GM12878 (cell line): Measurements from ENCODE around the gene CACNG8. TPM values are rescaled to one million over a fixed set of nuclear protein-coding genes. Genes with fewer than 3 reads are reported as not detected.
A peak's percentile ranks its signal among the peaks of the same experiment; 100 is the strongest.

Source experiments
- ATAC-seq: fragments of 200-7000 bp; cut with Tn5 transposase; 3 replicates; pipeline ENCODE4 v1.9.1; 2020; ENCODE audit warnings: mild to moderate bottlenecking, moderate library complexity
- Bru-seq: library from RNA; stranded (reverse); fragments of 400-500 nt; gene quantifications from one replicate; lab custom pipeline; 2021; lab: Mats Ljungman, UMichigan
- BruChase-seq, 2 experiments: library from RNA; stranded (reverse); fragments of 400-500 nt; gene quantifications; one replicate each; lab custom pipeline; 2021; lab: Mats Ljungman, UMichigan
- BruUV-seq: library from RNA; stranded (reverse); fragments of 400-500 nt; replicated peaks from 2 replicates; lab custom pipeline; 2021; lab: Mats Ljungman, UMichigan
- CTCF ChIA-PET: fragments of 300-600 bp; sonication (Branson Sonifier 250); formaldehyde crosslinking; extraction: SDS; loops from one replicate; lab custom pipeline; 2021; ENCODE audit warnings: inconsistent platforms; lab: Yijun Ruan, JAX
- POLR2A ChIA-PET: fragments of 350-600 bp; formaldehyde crosslinking; extraction: SDS; loops from one replicate; lab custom pipeline; 2021; ENCODE audit warnings: inconsistent platforms; lab: Charles Lee
- RAD21 ChIA-PET: fragments of 300-600 bp; sonication (Branson Sonifier 250); formaldehyde crosslinking; loops from one replicate; lab custom pipeline; 2023; ENCODE audit warnings: antibody characterized with exemption; ENCODE audit not compliant: unreplicated experiment; lab: Charles Lee
- SMC1A ChIA-PET: fragments of 300-600 bp; sonication (Branson Sonifier 250); formaldehyde crosslinking; loops from one replicate; lab custom pipeline; 2023; ENCODE audit not compliant: unreplicated experiment, uncharacterized antibody; lab: Charles Lee
- DNase-seq: peaks from one replicate; pipeline ENCODE4 v3.0.0-alpha.2; 2011; ENCODE audit warnings: low read depth, low spot score
- FAIRE-seq: peaks from 3 replicates; lab custom pipeline; 2011; peaks lifted over from hg19 to GRCh38; lab: Jason Lieb, UNC
- H2AFZ ChIP-seq: 2 replicates; pipeline ENCODE4 v1.6.0; 2011; ENCODE audit warnings: low read depth, low read length, control low read depth; ENCODE audit not compliant: control insufficient read depth
- H3K27ac ChIP-seq: 2 replicates; pipeline ENCODE4 v1.5.1; 2011; ENCODE audit warnings: control low read depth; ENCODE audit not compliant: control insufficient read depth, insufficient read depth
- H3K27me3 ChIP-seq, 2 experiments: replicated peaks in 1 of 2; 2 replicates each; pipeline versions ENCODE4 v1.6.0 to v1.6.1; 2011; ENCODE audit warnings: low read length in 1 of 2; ENCODE audit not compliant: control insufficient read depth in 2 of 2, insufficient read depth in 2 of 2
- H3K36me3 ChIP-seq, 2 experiments: 2 replicates each; pipeline ENCODE4 v1.5.1; 2011; ENCODE audit warnings: low read length in 1 of 2; ENCODE audit not compliant: control insufficient read depth in 2 of 2, insufficient read depth in 2 of 2
- H3K4me1 ChIP-seq: 2 replicates; pipeline ENCODE4 v1.6.1; 2011; ENCODE audit warnings: mild to moderate bottlenecking, low read length, moderate library complexity, mixed read lengths; ENCODE audit not compliant: control insufficient read depth, insufficient read depth
- H3K4me2 ChIP-seq: 2 replicates; pipeline ENCODE4 v1.6.0; 2011; ENCODE audit warnings: control low read depth; ENCODE audit not compliant: control insufficient read depth, insufficient read depth
- H3K4me3 ChIP-seq: fragments of 200-600 bp; sonication (generic); 2 replicates; pipeline ENCODE4 v1.5.1; 2016
- H3K79me2 ChIP-seq: 2 replicates; pipeline ENCODE4 v1.6.0; 2011; ENCODE audit warnings: low read length; ENCODE audit not compliant: control insufficient read depth, insufficient read depth
- H3K9ac ChIP-seq: 2 replicates; pipeline ENCODE4 v1.8.0; 2011; ENCODE audit warnings: low read length, control low read depth, mixed read lengths; ENCODE audit not compliant: control insufficient read depth, insufficient read depth
- H3K9me3 ChIP-seq: replicated peaks from 3 replicates; pipeline ENCODE4 v1.5.1; 2011; ENCODE audit warnings: mild to moderate bottlenecking, low read length; ENCODE audit not compliant: control insufficient read depth, insufficient read depth
- H4K20me1 ChIP-seq: 2 replicates; pipeline ENCODE4 v1.6.0; 2011; ENCODE audit not compliant: control insufficient read depth, insufficient read depth
- CBFB ChIP-seq: IDR thresholded peaks from 2 replicates; pipeline ENCODE4 v1.6.1; 2016; ENCODE audit warnings: antibody characterized with exemption, low read depth
- CBX3 ChIP-seq: fragments of 200-600 bp; sonication (generic); IDR thresholded peaks from 2 replicates; pipeline ENCODE4 v1.6.1; 2016; ENCODE audit warnings: low read depth, borderline replicate concordance
- CHD4 ChIP-seq: fragments of 200-600 bp; sonication (generic); IDR thresholded peaks from 2 replicates; pipeline ENCODE4 v1.6.1; 2016; ENCODE audit warnings: mild to moderate bottlenecking
- JUNB ChIP-seq: IDR thresholded peaks from 2 replicates; pipeline ENCODE4 v1.6.1; 2016; ENCODE audit warnings: antibody characterized with exemption, mild to moderate bottlenecking
- ZBED1 ChIP-seq: IDR thresholded peaks from 2 replicates; pipeline ENCODE4 v1.6.1; 2016; ENCODE audit warnings: borderline replicate concordance
- ZZZ3 ChIP-seq: IDR thresholded peaks from 2 replicates; pipeline ENCODE4 v1.6.1; 2011; ENCODE audit warnings: low read depth; ENCODE audit not compliant: control insufficient read depth, insufficient read length
- WGBS: methylation state at CpG from one replicate; pipeline ENCODE4 v1.1.6; 2016; ENCODE audit warnings: low lambda C conversion rate; ENCODE audit not compliant: insufficient replicate concordance, insufficient coverage; ENCODE audit errors: missing lambda C conversion rate; 5-methylcytosine and 5-hydroxymethylcytosine counted together
- in situ Hi-C: fragments of 300-500 bp; cut with MboI; formaldehyde crosslinking; loops from 9 replicates; pipeline ENCODE4 v1.14.3; 2018; ENCODE audit warnings: mixed read lengths
- intact Hi-C: fragments of 100-400 bp; cut with micrococcal nuclease; formaldehyde crosslinking; loops from one replicate; pipeline ENCODE4 v1.14.2; 2022; ENCODE audit not compliant: unreplicated experiment
- long read RNA-seq, 2 experiments: library from polyadenylated mRNA; unstranded; transcript quantifications; one replicate each; pipeline ENCODE4 v2.0.0, GENCODE V29; 2019 to 2020
- polyA minus RNA-seq, 3 experiments: library from RNA; depleted of rRNA, polyadenylated mRNA; stranded (reverse); fragments of >200 nt; gene quantifications; 2 replicates each; pipeline ENCODE4 v1.2.3, GENCODE V29; 2011
- polyA plus RNA-seq, 11 experiments: library from polyadenylated mRNA; depleted of rRNA in 4 of 11; unstranded in 6 of 11; stranded (reverse) in 5 of 11; fragments of >200 nt; fragmentation: Nextera tagmentation in 4 of 11; fragmentation: Illumina TruSeq in 1 of 11; extraction: Ambion mirVana in 4 of 11; extraction: Trizol in 1 of 11; gene quantifications; 1 replicate in 1 of 11; 2 replicates in 10 of 11; pipeline versions ENCODE4 v1.2.1 to v1.2.3, GENCODE V29; 2011 to 2016; ENCODE audit warnings: inconsistent platforms in 2 of 11, missing spikeins in 2 of 11, low read depth in 1 of 11
- total RNA-seq, 4 experiments: library from RNA; depleted of rRNA in 3 of 4; stranded (reverse); fragments of >200 nt in 3 of 4; fragmentation: Illumina TruSeq in 1 of 4; extraction: Trizol in 1 of 4; gene quantifications; 2 replicates each; pipeline versions ENCODE4 v1.2.1 to v1.2.3, GENCODE V29; 2013 to 2021
- TF ChIP-seq, protein P1 (sequence below): fragments of 450-650 bp; IDR thresholded peaks from 2 replicates; pipeline ENCODE4 v1.6.1; 2014; ENCODE audit warnings: mild to moderate bottlenecking
- TF ChIP-seq, protein P2 (sequence below): fragments of 450-650 bp; IDR thresholded peaks from 2 replicates; pipeline ENCODE4 v1.6.1; 2018; ENCODE audit warnings: borderline replicate concordance, mild to moderate bottlenecking; ENCODE audit not compliant: partially characterized antibody
- TF ChIP-seq, protein P3 (sequence below), 3 experiments: IDR thresholded peaks in 2 of 3; conservative IDR thresholded peaks in 1 of 3; 2 replicates each; pipeline ENCODE4 v1.5.1; 2011; ENCODE audit warnings: low read depth in 3 of 3, low read length in 3 of 3, mild to moderate bottlenecking in 3 of 3, control low read depth in 2 of 3, moderate library complexity in 2 of 3, inconsistent platforms in 1 of 3, mixed read lengths in 1 of 3; ENCODE audit not compliant: control insufficient read depth in 2 of 3, insufficient read depth in 1 of 3; ENCODE audit errors: extremely low read depth in 1 of 3

CACNG8 gene
- not detected in 2 replicates for total RNA-seq (2013; cell fraction: nucleolus; rRNA removed)
- total RNA-seq (2014; rRNA removed) (not detected in 2 replicates), total RNA-seq (2014; rRNA removed; fragmentation: Illumina TruSeq; extraction: Trizol) (not detected in 2 replicates), total RNA-seq (2021) (not detected in 2 replicates), polyA plus RNA-seq (2011; rRNA removed) (not detected in 2 replicates), polyA plus RNA-seq (2014; fragmentation: Illumina TruSeq; extraction: Trizol) (not detected in 2 replicates), polyA plus RNA-seq (2014; fragmentation: Nextera tagmentation; extraction: Ambion mirVana) (not detected), polyA plus RNA-seq (2014; rRNA removed) (not detected in 2 replicates), polyA plus RNA-seq (2016; fragmentation: Nextera tagmentation; extraction: Ambion mirVana) (not detected), polyA minus RNA-seq (2011; rRNA and poly(A)+ RNA removed) (not detected in 2 replicates), Bru-seq, nascent RNA (percentile 6 among the genes with signal in this experiment), BruChase-seq, experiment 1, labeled RNA remaining after a 6-hour chase (percentile 12 among the genes with signal in this experiment), BruChase-seq, experiment 2, labeled RNA remaining after a 2-hour chase (percentile 13 among the genes with signal in this experiment)
- polyA plus RNA-seq (2011; ENCODE audit: low read depth) = not detected
- polyA plus RNA-seq (2011; cell fraction: cytosol; rRNA removed) = not detected in 2 replicates
- 0.03 TPM in 1 of 2 replicates, not detected in the other for polyA plus RNA-seq (2011; cell fraction: nucleus; rRNA removed)
- polyA plus RNA-seq (2012) = not detected in 2 replicates
- not detected in 2 replicates for polyA minus RNA-seq (2011; cell fraction: cytosol; rRNA and poly(A)+ RNA removed)
- polyA minus RNA-seq (2011; cell fraction: nucleus; rRNA and poly(A)+ RNA removed) = not detected in 2 replicates
- long read RNA-seq, experiment 1 = 0 reads
- long read RNA-seq, experiment 2 = 0 reads

DNA sequence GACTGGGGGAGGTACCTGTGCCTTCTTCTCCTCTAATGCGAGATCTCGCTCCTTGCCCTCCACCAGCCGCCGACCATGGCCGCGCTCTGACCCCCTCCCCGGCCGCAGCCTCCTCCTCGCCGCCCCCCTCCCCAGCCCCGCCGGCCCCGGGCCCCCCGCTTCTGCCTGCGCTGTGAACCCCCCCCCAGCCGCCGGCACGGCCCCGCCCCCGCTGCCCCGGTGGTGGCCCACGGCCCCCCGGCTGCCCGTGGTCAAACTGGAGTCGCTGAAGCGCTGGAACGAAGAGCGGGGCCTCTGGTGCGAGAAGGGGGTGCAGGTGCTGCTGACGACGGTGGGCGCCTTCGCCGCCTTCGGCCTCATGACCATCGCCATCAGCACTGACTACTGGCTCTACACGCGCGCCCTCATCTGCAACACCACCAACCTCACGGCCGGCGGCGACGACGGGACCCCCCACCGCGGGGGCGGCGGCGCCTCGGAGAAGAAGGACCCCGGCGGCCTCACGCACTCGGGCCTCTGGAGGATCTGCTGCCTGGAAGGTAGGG, at the start of gene CACNG8:
Gene CACNG8, plus strand, starts transcription at position 51 of the 545 bp plus-strand sequence.
- H3K27me3 ChIP-seq = no peaks in the 10 kb centered on the region
- no peaks in the 10 kb centered on the region; the same call in 2 of the 3 replicates for H3K9me3 ChIP-seq
- FAIRE-seq = no peak
- ChIA-PET POLR2A (no interaction called here), CTCF (no interaction called here), RAD21 (no interaction called here), SMC1A (no interaction called here)
- H3K9ac ChIP-seq = no peak within 1 kb of the TSS
- H2AFZ ChIP-seq = no peak within 1 kb of the TSS
- H3K4me1 ChIP-seq = no peaks in the 10 kb centered on the region
- H3K27ac ChIP-seq = no peak within 1 kb of the TSS
- TF ChIP-seq JUNB (no peak), CBFB (no peak), ZZZ3 (no peak), CHD4 (no peak), CBX3 (no peak), ZBED1 (no peak)
- TF ChIP-seq, protein P1, sequence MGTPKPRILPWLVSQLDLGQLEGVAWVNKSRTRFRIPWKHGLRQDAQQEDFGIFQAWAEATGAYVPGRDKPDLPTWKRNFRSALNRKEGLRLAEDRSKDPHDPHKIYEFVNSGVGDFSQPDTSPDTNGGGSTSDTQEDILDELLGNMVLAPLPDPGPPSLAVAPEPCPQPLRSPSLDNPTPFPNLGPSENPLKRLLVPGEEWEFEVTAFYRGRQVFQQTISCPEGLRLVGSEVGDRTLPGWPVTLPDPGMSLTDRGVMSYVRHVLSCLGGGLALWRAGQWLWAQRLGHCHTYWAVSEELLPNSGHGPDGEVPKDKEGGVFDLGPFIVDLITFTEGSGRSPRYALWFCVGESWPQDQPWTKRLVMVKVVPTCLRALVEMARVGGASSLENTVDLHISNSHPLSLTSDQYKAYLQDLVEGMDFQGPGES = no peak
- TF ChIP-seq, protein P2, sequence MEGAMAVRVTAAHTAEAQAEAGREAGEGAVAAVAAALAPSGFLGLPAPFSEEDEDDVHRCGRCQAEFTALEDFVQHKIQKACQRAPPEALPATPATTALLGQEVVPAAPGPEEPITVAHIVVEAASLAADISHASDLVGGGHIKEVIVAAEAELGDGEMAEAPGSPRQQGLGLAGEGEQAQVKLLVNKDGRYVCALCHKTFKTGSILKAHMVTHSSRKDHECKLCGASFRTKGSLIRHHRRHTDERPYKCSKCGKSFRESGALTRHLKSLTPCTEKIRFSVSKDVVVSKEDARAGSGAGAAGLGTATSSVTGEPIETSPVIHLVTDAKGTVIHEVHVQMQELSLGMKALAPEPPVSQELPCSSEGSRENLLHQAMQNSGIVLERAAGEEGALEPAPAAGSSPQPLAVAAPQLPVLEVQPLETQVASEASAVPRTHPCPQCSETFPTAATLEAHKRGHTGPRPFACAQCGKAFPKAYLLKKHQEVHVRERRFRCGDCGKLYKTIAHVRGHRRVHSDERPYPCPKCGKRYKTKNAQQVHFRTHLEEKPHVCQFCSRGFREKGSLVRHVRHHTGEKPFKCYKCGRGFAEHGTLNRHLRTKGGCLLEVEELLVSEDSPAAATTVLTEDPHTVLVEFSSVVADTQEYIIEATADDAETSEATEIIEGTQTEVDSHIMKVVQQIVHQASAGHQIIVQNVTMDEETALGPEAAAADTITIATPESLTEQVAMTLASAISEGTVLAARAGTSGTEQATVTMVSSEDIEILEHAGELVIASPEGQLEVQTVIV = no peak
- TF ChIP-seq, protein P3, sequence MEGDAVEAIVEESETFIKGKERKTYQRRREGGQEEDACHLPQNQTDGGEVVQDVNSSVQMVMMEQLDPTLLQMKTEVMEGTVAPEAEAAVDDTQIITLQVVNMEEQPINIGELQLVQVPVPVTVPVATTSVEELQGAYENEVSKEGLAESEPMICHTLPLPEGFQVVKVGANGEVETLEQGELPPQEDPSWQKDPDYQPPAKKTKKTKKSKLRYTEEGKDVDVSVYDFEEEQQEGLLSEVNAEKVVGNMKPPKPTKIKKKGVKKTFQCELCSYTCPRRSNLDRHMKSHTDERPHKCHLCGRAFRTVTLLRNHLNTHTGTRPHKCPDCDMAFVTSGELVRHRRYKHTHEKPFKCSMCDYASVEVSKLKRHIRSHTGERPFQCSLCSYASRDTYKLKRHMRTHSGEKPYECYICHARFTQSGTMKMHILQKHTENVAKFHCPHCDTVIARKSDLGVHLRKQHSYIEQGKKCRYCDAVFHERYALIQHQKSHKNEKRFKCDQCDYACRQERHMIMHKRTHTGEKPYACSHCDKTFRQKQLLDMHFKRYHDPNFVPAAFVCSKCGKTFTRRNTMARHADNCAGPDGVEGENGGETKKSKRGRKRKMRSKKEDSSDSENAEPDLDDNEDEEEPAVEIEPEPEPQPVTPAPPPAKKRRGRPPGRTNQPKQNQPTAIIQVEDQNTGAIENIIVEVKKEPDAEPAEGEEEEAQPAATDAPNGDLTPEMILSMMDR (IDR thresholded peaks at IDR 0.05 in 2 of 3, conservative IDR thresholded peaks at IDR 0.05 in 1 of 3; ENCODE audit: control insufficient read depth in 2 of 3, extremely low read depth in 1 of 3, insufficient read depth in 1 of 3, low read depth in 3 of 3, low read length in 3 of 3) = no peak
- intact Hi-C loops (no loop called here), in situ Hi-C loops (no loop called here)
- no peak for DNase-seq
- H3K4me3 ChIP-seq = no peak within 1 kb of the TSS
- no TSS peak for BruUV-seq
- no peaks in the 10 kb centered on the region for H3K79me2 ChIP-seq
- no peak for ATAC-seq
- 23% methylated on average over 18 of the region's 55 CpGs for WGBS
- H3K4me2 ChIP-seq = no peak within 1 kb of the TSS
- no peaks in the 10 kb centered on the region for H4K20me1 ChIP-seq
- no peaks in the 10 kb centered on the region for H3K36me3 ChIP-seq
